Hepatic stellate cell (primary cell): ENCODE results near the gene ZNF436.

Experiments used
- DNase-seq: peaks from one replicate; pipeline ENCODE4 v3.0.0; 2011; ENCODE audit warnings: low spot score

The ZNF436 gene

GRCh38 chr1:23369335-23370013, at the start of gene ZNF436:
Gene ZNF436, minus strand, starts transcription at chr1:23369836. Its CDS starts 1,831 bp downstream, at chr1:23368005.
- peak; percentile 66 for DNase-seq

- DNase-seq: no peak
These were observed 49.5 kb upstream of the ZNF436 start for GRCh38 chr1:23419180-23419579.

GRCh38 chr1:23417570-23417969, 47.9 kb upstream of the ZNF436 start:
- no peak for DNase-seq

GRCh38 chr1:23416964-23417363, 47.3 kb upstream of the ZNF436 start:
- DNase-seq: no peak

- no peak for DNase-seq
These were observed 39.2 kb upstream of the ZNF436 start for GRCh38 chr1:23408797-23409290.

- no peak for DNase-seq
These were observed 37.5 kb upstream of the ZNF436 start for GRCh38 chr1:23407016-23407630.

- no peak for DNase-seq
These were observed 36.3 kb upstream of the ZNF436 start for GRCh38 chr1:23405946-23406345.

- DNase-seq: peak; percentile 82
These were observed 34.3 kb upstream of the ZNF436 start for GRCh38 chr1:23403735-23404486.

GRCh38 chr1:23403355-23403734, 33.7 kb upstream of the ZNF436 start:
- DNase-seq: no peak

- DNase-seq: peak; percentile 78
These were observed 33.4 kb upstream of the ZNF436 start for GRCh38 chr1:23403038-23403336.

- DNase-seq: no peak
These were observed 32.8 kb upstream of the ZNF436 start for GRCh38 chr1:23402286-23403037.

- DNase-seq: no peak
These were observed 31.7 kb upstream of the ZNF436 start for GRCh38 chr1:23401313-23401712.

GRCh38 chr1:23400324-23401114, 30.9 kb upstream of the ZNF436 start:
- no peak for DNase-seq

- DNase-seq: no peak
These were observed 29.6 kb upstream of the ZNF436 start for GRCh38 chr1:23399229-23399628.

GRCh38 chr1:23397908-23398307, 28.3 kb upstream of the ZNF436 start:
- no peak for DNase-seq

GRCh38 chr1:23396380-23396779, 26.7 kb upstream of the ZNF436 start:
- no peak for DNase-seq

- DNase-seq: no peak
These were observed 26.2 kb upstream of the ZNF436 start for GRCh38 chr1:23395849-23396248.

GRCh38 chr1:23395154-23395724, 25.6 kb upstream of the ZNF436 start:
- DNase-seq: no peak

- DNase-seq: peak; percentile 79
These were observed 25.0 kb upstream of the ZNF436 start for GRCh38 chr1:23394684-23395083.

GRCh38 chr1:23394181-23394580, 24.5 kb upstream of the ZNF436 start:
- DNase-seq: peak; percentile 91

- DNase-seq: peak; percentile 75
These were observed 24.1 kb upstream of the ZNF436 start for GRCh38 chr1:23393706-23394105.
